HepG2 (cell line): ENCODE measurements around the gene ELOVL5. TPM values are rescaled to one million over a fixed set of nuclear protein-coding genes. Genes with fewer than 3 reads are reported as not detected.

Experiments
- ATRX ChIP-seq: sonication (generic); formaldehyde crosslinking; IDR thresholded peaks from 2 replicates; pipeline ENCODE4 v1.4.0; 2020; ENCODE audit warnings: missing genetic modification reagents, borderline replicate concordance
- CBX5 ChIP-seq: sonication (generic); formaldehyde crosslinking; IDR thresholded peaks from 2 replicates; pipeline ENCODE4 v1.4.0; 2020; ENCODE audit warnings: missing genetic modification reagents, borderline replicate concordance
- CERS6 ChIP-seq: sonication (generic); formaldehyde crosslinking; IDR thresholded peaks from 2 replicates; pipeline ENCODE4 v1.5.0; 2020; ENCODE audit warnings: missing genetic modification reagents
- DDIT3 ChIP-seq: sonication (generic); formaldehyde crosslinking; IDR thresholded peaks from 2 replicates; pipeline ENCODE4 v1.4.0; 2020; ENCODE audit warnings: mild to moderate bottlenecking, missing genetic modification reagents
- EP300 ChIP-seq, 3 experiments: sonication (generic) in 1 of 3; formaldehyde crosslinking in 1 of 3; IDR thresholded peaks; 2 replicates each; pipeline versions ENCODE4 v1.5.1 to v1.6.1; 2011 to 2020; ENCODE audit warnings: low read depth in 2 of 3, low read length in 2 of 3, borderline replicate concordance in 1 of 3, improper control_type of control experiment in 1 of 3, mild to moderate bottlenecking in 1 of 3, missing genetic modification reagents in 1 of 3, moderate library complexity in 1 of 3
- FOXO4 ChIP-seq: sonication (generic); formaldehyde crosslinking; conservative IDR thresholded peaks from 2 replicates; pipeline ENCODE4 v1.8.1; 2023; ENCODE audit warnings: missing genetic modification reagents
- ISL2 ChIP-seq: sonication (generic); formaldehyde crosslinking; IDR thresholded peaks from 2 replicates; pipeline ENCODE4 v1.5.0; 2020; ENCODE audit warnings: missing genetic modification reagents
- NAIF1 ChIP-seq: sonication (generic); formaldehyde crosslinking; IDR thresholded peaks from 2 replicates; pipeline ENCODE4 v1.5.0; 2020; ENCODE audit warnings: mild to moderate bottlenecking, missing genetic modification reagents, borderline replicate concordance
- NFE2 ChIP-seq: sonication (generic); formaldehyde crosslinking; IDR thresholded peaks from 2 replicates; pipeline ENCODE4 v1.4.0; 2020; ENCODE audit warnings: missing genetic modification reagents
- NFRKB ChIP-seq: fragments of 450-650 bp; IDR thresholded peaks from 2 replicates; pipeline ENCODE4 v1.6.1; 2017
- NONO ChIP-seq, 2 experiments: fragments of 450-650 bp in 1 of 2; sonication (generic) in 1 of 2; formaldehyde crosslinking in 1 of 2; IDR thresholded peaks in 1 of 2; conservative IDR thresholded peaks in 1 of 2; 2 replicates each; pipeline versions ENCODE4 v1.6.1 to v1.8.0; 2017 to 2022; ENCODE audit warnings: mild to moderate bottlenecking in 1 of 2, missing genetic modification reagents in 1 of 2, moderate library complexity in 1 of 2
- SETDB1 ChIP-seq: sonication (generic); formaldehyde crosslinking; IDR thresholded peaks from 2 replicates; pipeline ENCODE4 v1.5.1; 2020; ENCODE audit warnings: missing genetic modification reagents, mild to moderate bottlenecking, borderline replicate concordance
- SPEN ChIP-seq: sonication (generic); formaldehyde crosslinking; IDR thresholded peaks from 2 replicates; pipeline ENCODE4 v1.5.1; 2020; ENCODE audit warnings: low read depth, mild to moderate bottlenecking, missing genetic modification reagents
- SRSF9 ChIP-seq: fragments of 200-400 bp; formaldehyde crosslinking; IDR thresholded peaks from 2 replicates; pipeline ENCODE4 v1.6.1; 2018; ENCODE audit warnings: borderline replicate concordance, mild to moderate bottlenecking, low read depth, low read length; ENCODE audit not compliant: insufficient read depth, poor library complexity, severe bottlenecking
- TEF ChIP-seq: sonication (generic); formaldehyde crosslinking; IDR thresholded peaks from 2 replicates; pipeline ENCODE4 v1.5.0; 2020; ENCODE audit warnings: missing genetic modification reagents
- THRA ChIP-seq: sonication (generic); formaldehyde crosslinking; IDR thresholded peaks from 2 replicates; pipeline ENCODE4 v1.4.0; 2020; ENCODE audit warnings: missing genetic modification reagents, borderline replicate concordance
- ZNF230 ChIP-seq: sonication (generic); formaldehyde crosslinking; IDR thresholded peaks from 2 replicates; pipeline ENCODE4 v1.4.0; 2020; ENCODE audit warnings: mild to moderate bottlenecking, missing genetic modification reagents
- ZNF251 ChIP-seq: sonication (generic); formaldehyde crosslinking; IDR thresholded peaks from 2 replicates; pipeline ENCODE4 v1.9.0; 2021; ENCODE audit warnings: mild to moderate bottlenecking, missing genetic modification reagents
- ZNF512 ChIP-seq: sonication (generic); formaldehyde crosslinking; IDR thresholded peaks from 2 replicates; pipeline ENCODE4 v1.4.0; 2020; ENCODE audit warnings: mild to moderate bottlenecking, missing genetic modification reagents
- ZNF788 ChIP-seq: sonication (generic); formaldehyde crosslinking; IDR thresholded peaks from 2 replicates; pipeline ENCODE4 v1.5.0; 2020; ENCODE audit warnings: mild to moderate bottlenecking, missing genetic modification reagents, borderline replicate concordance
- ZSCAN21 ChIP-seq: sonication (generic); formaldehyde crosslinking; IDR thresholded peaks from 2 replicates; pipeline ENCODE4 v1.8.0; 2022; ENCODE audit warnings: mild to moderate bottlenecking, missing genetic modification reagents, moderate library complexity, borderline replicate concordance
- ZSCAN22 ChIP-seq: sonication (generic); formaldehyde crosslinking; IDR thresholded peaks from 2 replicates; pipeline ENCODE4 v1.4.0; 2020; ENCODE audit warnings: mild to moderate bottlenecking, missing genetic modification reagents
- ZZZ3 ChIP-seq: sonication (generic); formaldehyde crosslinking; IDR thresholded peaks from 2 replicates; pipeline ENCODE4 v1.4.0; 2020; ENCODE audit warnings: missing genetic modification reagents, mild to moderate bottlenecking, borderline replicate concordance
- polyA plus RNA-seq, 8 experiments: library from polyadenylated mRNA; depleted of rRNA in 3 of 8; stranded (reverse) in 7 of 8; unstranded in 1 of 8; fragments of >200 nt; fragmentation: Illumina TruSeq in 4 of 8; extraction: Trizol in 4 of 8; gene quantifications; 2 replicates each; pipeline versions ENCODE4 v1.2.1 to v1.2.3, GENCODE V29; 2011 to 2016; ENCODE audit warnings: low read depth in 4 of 8, missing spikeins in 1 of 8, mixed read lengths in 1 of 8; ENCODE audit not compliant: insufficient read depth in 1 of 8
- total RNA-seq, 5 experiments: library from RNA; depleted of rRNA; stranded (reverse); fragments of >200 nt; fragmentation: Illumina TruSeq; extraction: Trizol; gene quantifications; 2 replicates each; pipeline ENCODE4 v1.2.3, GENCODE V29; 2016; ENCODE audit warnings: low read depth in 1 of 5

Gene ELOVL5
- total and polyA plus RNA-seq, 2 of the 13 experiments (the other 11 are each of a cell fraction or from before 2014, with no cell fraction given): 50.1 to 72.4 TPM

- TF ChIP-seq ZNF512: peak; percentile 64; the same call in 1 of the 2 replicates
- no peak for TF ChIP-seq ZSCAN22 (CRISPR knock-in tag)
- no peak for TF ChIP-seq ZNF230 (CRISPR knock-in tag)
- TF ChIP-seq NONO (IDR thresholded peaks at IDR 0.05): 0 out of 2 replicates have a peak, but pooled peaks have one; percentile 36
- TF ChIP-seq NONO (CRISPR knock-in tag; conservative IDR thresholded peaks at IDR 0.05): no peak
- no peak for TF ChIP-seq FOXO4
- 0 out of 2 replicates have a peak, but pooled peaks have one; percentile 24 for TF ChIP-seq NFRKB
- TF ChIP-seq NFE2 (CRISPR knock-in tag): no peak
- no peak for TF ChIP-seq EP300 (IDR thresholded peaks at IDR 0.05; ENCODE audit: low read depth in 2 of 2, low read length in 2 of 2)
- TF ChIP-seq EP300 (CRISPR knock-in tag; IDR thresholded peaks at IDR 0.05; ENCODE audit: borderline replicate concordance): no peak
- TF ChIP-seq SPEN (CRISPR knock-in tag): no peak
- no peak for TF ChIP-seq ATRX (CRISPR knock-in tag)
- no peak for TF ChIP-seq THRA
- TF ChIP-seq SRSF9: peak; percentile 44
- TF ChIP-seq NAIF1 (CRISPR knock-in tag): no peak
- TF ChIP-seq DDIT3 (CRISPR knock-in tag): no peak
- TF ChIP-seq ISL2: no peak
- no peak for TF ChIP-seq CBX5 (CRISPR knock-in tag)
- no peak for TF ChIP-seq ZNF251
- no peak for TF ChIP-seq ZSCAN21 (CRISPR knock-in tag)
- no peak for TF ChIP-seq SETDB1
- no peak for TF ChIP-seq ZZZ3 (CRISPR knock-in tag)
- TF ChIP-seq CERS6 (CRISPR knock-in tag): no peak
- TF ChIP-seq TEF (CRISPR knock-in tag): no peak
- TF ChIP-seq ZNF788: no peak
Observed at GRCh38 chr6:53369051-53369450, 20.3 kb upstream of the ELOVL5 start (continued).
